Activated CD4-positive, alpha-beta memory T cell treated with anti-CD3 and anti-CD28 coated beads for 36 hours (primary cell): Measurements from ENCODE around the gene MAB21L3. TPM values are rescaled to one million over a fixed set of nuclear protein-coding genes. Genes with fewer than 3 reads are reported as not detected.

Experiments used
- CTCF ChIA-PET: fragments of 350-600 bp; sonication (Branson Sonifier 250); formaldehyde crosslinking; loops from one replicate; lab custom pipeline; 2021; ENCODE audit warnings: antibody characterized with exemption, inconsistent platforms; lab: Charles Lee
- POLR2A ChIA-PET: fragments of 350-600 bp; sonication (Branson Sonifier 250); formaldehyde crosslinking; loops from one replicate; lab custom pipeline; 2021; ENCODE audit warnings: antibody characterized with exemption; lab: Charles Lee
- DNase-seq: peaks from one replicate; pipeline ENCODE4 v3.0.0-alpha.2; 2020
- H3K27ac Mint-ChIP-seq: one replicate; pipeline ENCODE4 v1.8.0; 2021; ENCODE audit warnings: mixed read lengths
- H3K27me3 Mint-ChIP-seq: one replicate; pipeline ENCODE4 v1.8.0; 2021; ENCODE audit warnings: mixed read lengths
- H3K36me3 Mint-ChIP-seq: one replicate; pipeline ENCODE4 v1.8.0; 2021; ENCODE audit warnings: mixed read lengths
- H3K4me1 Mint-ChIP-seq: one replicate; pipeline ENCODE4 v1.8.0; 2021; ENCODE audit warnings: low read depth, mixed read lengths
- H3K4me3 Mint-ChIP-seq: one replicate; pipeline ENCODE4 v1.8.0; 2021; ENCODE audit warnings: mild to moderate bottlenecking, mixed read lengths
- H3K9me3 Mint-ChIP-seq: one replicate; pipeline ENCODE4 v1.8.0; 2021; ENCODE audit warnings: mixed read lengths
- intact Hi-C: fragments of 100-400 bp; cut with micrococcal nuclease; formaldehyde crosslinking; loops from one replicate; pipeline ENCODE4 v1.15.1; 2023
- total RNA-seq, 2 experiments: library from RNA; stranded (reverse); gene quantifications; one replicate each; pipeline ENCODE4 v1.2.3, GENCODE V29; 2021

MAB21L3 gene
- total RNA-seq: not detected

- ChIA-PET CTCF (interaction anchor here (0.6 kb wide), 1 partner anchor 50 kb away, joined by 3 read pairs; no protein-coding TSS in a partner anchor), POLR2A (interaction anchor here (0.6 kb wide), 1 partner anchor 48 kb away, joined by 4 read pairs; no protein-coding TSS in a partner anchor)
- no peaks in the 10 kb centered on the region for H3K9me3 Mint-ChIP-seq
- no peaks in the 10 kb centered on the region for H3K36me3 Mint-ChIP-seq
- H3K27ac Mint-ChIP-seq: no peak within 1 kb of the TSS
- H3K4me1 Mint-ChIP-seq: no peaks in the 10 kb centered on the region
- no peak for DNase-seq
- H3K27me3 Mint-ChIP-seq: peaks cover 9% of the 10 kb centered on the region
- no peak within 1 kb of the TSS for H3K4me3 Mint-ChIP-seq
- intact Hi-C loops: no loop called here
Measured at GRCh38 chr1:116110567-116111523, at the start of gene MAB21L3. Gene MAB21L3, plus strand, starts transcription at chr1:116111399. Its CDS starts 1,217 bp downstream, at chr1:116112616.

- Mint-ChIP-seq H3K4me1 (no peaks in the 10 kb centered on the region), H3K36me3 (no peaks in the 10 kb centered on the region), H3K27me3 (no peaks in the 10 kb centered on the region), H3K9me3 (peaks cover 19% of the 10 kb centered on the region), H3K4me3 (no peak overlapping the region), H3K27ac (no peak overlapping the region)
- CTCF ChIA-PET: no interaction called here
- POLR2A ChIA-PET: interaction anchor here (0.6 kb wide), 1 partner anchor 48 kb away, joined by 4 read pairs; no protein-coding TSS in a partner anchor
- no peak for DNase-seq
- intact Hi-C loops: no loop called here
Measured at GRCh38 chr1:116062201-116062600, 49.0 kb upstream of the MAB21L3 start.

DNA sequence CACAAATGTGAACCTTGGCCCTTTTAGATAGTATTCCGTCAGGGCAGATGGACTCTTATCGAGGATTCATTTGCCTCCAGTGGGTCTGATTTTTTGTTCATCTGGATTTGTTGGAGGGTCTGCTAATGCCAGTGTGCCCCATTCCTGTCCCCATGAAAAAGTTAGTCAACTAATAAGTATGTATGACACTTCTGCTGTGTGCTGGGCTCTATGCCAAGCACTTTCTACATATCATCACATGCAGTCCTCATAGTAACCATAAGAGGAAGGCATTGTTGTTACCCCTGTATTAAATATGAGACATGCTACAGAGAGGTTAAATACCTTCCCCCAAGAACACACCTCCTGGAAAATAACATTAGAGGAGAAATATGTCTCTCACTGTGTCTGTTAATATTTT lies 46.6 kb upstream of the MAB21L3 start:
- Mint-ChIP-seq H3K36me3 (no peaks in the 10 kb centered on the region), H3K27me3 (peaks cover 4% of the 10 kb centered on the region), H3K9me3 (peaks cover under 1% of the 10 kb centered on the region), H3K4me1 (no peaks in the 10 kb centered on the region), H3K27ac (no peak overlapping the region), H3K4me3 (no peak overlapping the region)
- ChIA-PET CTCF (no interaction called here), POLR2A (no interaction called here)
- intact Hi-C loops: no loop called here
- no peak for DNase-seq

- no peaks in the 10 kb centered on the region for H3K4me1 Mint-ChIP-seq
- no peaks in the 10 kb centered on the region for H3K36me3 Mint-ChIP-seq
- H3K4me3 Mint-ChIP-seq: no peak overlapping the region
- intact Hi-C loops: no loop called here
- peaks cover 4% of the 10 kb centered on the region for H3K27me3 Mint-ChIP-seq
- ChIA-PET CTCF (no interaction called here), POLR2A (no interaction called here)
- H3K9me3 Mint-ChIP-seq: no peaks in the 10 kb centered on the region
- no peak overlapping the region for H3K27ac Mint-ChIP-seq
- no peak for DNase-seq
Measured at GRCh38 chr1:116066868-116067565, 44.2 kb upstream of the MAB21L3 start.

DNA sequence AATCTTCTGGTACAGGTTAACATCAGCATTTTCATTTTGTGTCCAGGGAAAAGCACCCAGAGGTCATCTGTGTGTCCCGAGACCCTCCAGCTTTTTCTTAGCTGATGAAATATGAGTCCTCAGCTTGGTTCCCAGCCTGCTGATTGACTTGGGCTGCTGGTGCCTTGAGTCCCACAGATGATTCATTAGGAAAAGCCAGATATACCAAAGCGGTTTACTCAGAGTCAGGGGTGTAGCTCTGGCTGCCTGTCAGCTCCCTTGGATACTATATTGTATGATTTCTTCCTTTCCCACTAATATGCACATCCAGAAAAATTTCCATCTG lies 43.7 kb upstream of the MAB21L3 start:
- no peaks in the 10 kb centered on the region for H3K4me1 Mint-ChIP-seq
- no peak overlapping the region for H3K27ac Mint-ChIP-seq
- DNase-seq: no peak
- no peak overlapping the region for H3K4me3 Mint-ChIP-seq
- H3K27me3 Mint-ChIP-seq: peaks cover 4% of the 10 kb centered on the region
- ChIA-PET CTCF (no interaction called here), POLR2A (no interaction called here)
- no peaks in the 10 kb centered on the region for H3K9me3 Mint-ChIP-seq
- no peaks in the 10 kb centered on the region for H3K36me3 Mint-ChIP-seq
- intact Hi-C loops: no loop called here

DNA sequence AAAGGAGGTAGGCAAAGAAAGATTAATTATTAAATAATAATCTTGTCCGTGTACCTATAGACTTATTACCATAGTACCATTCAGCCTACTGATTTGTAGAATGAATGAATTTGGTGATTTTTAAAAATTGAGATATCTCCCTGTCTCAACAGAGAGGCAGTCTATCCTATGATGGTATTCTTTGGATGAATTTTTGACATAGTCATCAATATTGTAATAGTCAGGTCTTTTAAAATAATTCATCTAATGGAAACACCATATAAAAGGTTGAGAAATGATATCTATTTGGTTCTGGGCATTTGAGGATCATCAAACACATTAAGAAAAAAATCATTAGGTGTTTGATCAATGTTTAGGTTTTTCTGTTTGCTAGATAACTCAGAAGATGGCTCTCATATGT lies 35.6 kb upstream of the MAB21L3 start:
- Mint-ChIP-seq H3K9me3 (no peaks in the 10 kb centered on the region), H3K4me1 (no peaks in the 10 kb centered on the region), H3K27me3 (no peaks in the 10 kb centered on the region), H3K4me3 (no peak overlapping the region), H3K36me3 (no peaks in the 10 kb centered on the region), H3K27ac (no peak overlapping the region)
- no peak for DNase-seq
- CTCF ChIA-PET: no interaction called here
- intact Hi-C loops: no loop called here
- POLR2A ChIA-PET: no interaction called here

GRCh38 chr1:116075990-116076389 lies 35.2 kb upstream of the MAB21L3 start:
- H3K9me3 Mint-ChIP-seq: no peaks in the 10 kb centered on the region
- H3K27me3 Mint-ChIP-seq: no peaks in the 10 kb centered on the region
- DNase-seq: no peak
- no peak overlapping the region for H3K4me3 Mint-ChIP-seq
- POLR2A ChIA-PET: no interaction called here
- H3K4me1 Mint-ChIP-seq: no peaks in the 10 kb centered on the region
- H3K27ac Mint-ChIP-seq: no peak overlapping the region
- no peaks in the 10 kb centered on the region for H3K36me3 Mint-ChIP-seq
- CTCF ChIA-PET: no interaction called here
- intact Hi-C loops: no loop called here

DNA sequence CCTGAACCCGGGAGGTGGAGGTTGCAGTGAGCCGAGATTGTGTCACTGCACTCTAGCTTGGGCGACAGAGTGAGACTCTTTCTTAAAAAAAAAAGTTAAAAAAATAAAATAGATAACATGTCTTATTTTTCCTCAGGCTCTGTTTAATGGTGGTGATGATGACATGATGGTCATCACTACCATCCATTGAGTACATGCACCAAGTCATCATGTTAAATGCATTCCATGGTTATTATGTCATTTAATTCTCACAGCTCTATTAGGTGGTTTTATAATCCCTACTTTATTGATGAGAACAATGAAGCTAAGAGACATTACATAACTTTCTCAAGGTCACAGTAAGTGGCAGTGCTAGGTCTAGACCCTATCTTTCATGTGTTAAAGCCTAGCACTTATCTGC lies 34.4 kb upstream of the MAB21L3 start:
- H3K4me1 Mint-ChIP-seq: no peaks in the 10 kb centered on the region
- no peak overlapping the region for H3K27ac Mint-ChIP-seq
- intact Hi-C loops: no loop called here
- no peaks in the 10 kb centered on the region for H3K36me3 Mint-ChIP-seq
- no peaks in the 10 kb centered on the region for H3K27me3 Mint-ChIP-seq
- CTCF ChIA-PET: no interaction called here
- no peaks in the 10 kb centered on the region for H3K9me3 Mint-ChIP-seq
- no peak for DNase-seq
- H3K4me3 Mint-ChIP-seq: no peak overlapping the region
- POLR2A ChIA-PET: no interaction called here

- H3K9me3 Mint-ChIP-seq: no peaks in the 10 kb centered on the region
- H3K36me3 Mint-ChIP-seq: no peaks in the 10 kb centered on the region
- intact Hi-C loops: no loop called here
- H3K4me3 Mint-ChIP-seq: no peak overlapping the region
- H3K27ac Mint-ChIP-seq: no peak overlapping the region
- POLR2A ChIA-PET: no interaction called here
- H3K27me3 Mint-ChIP-seq: peaks cover 1% of the 10 kb centered on the region
- CTCF ChIA-PET: no interaction called here
- DNase-seq: no peak
- H3K4me1 Mint-ChIP-seq: no peaks in the 10 kb centered on the region
Measured at GRCh38 chr1:116078699-116079223, 32.4 kb upstream of the MAB21L3 start.

GRCh38 chr1:116087628-116088027 lies 23.6 kb upstream of the MAB21L3 start:
- Mint-ChIP-seq H3K4me3 (no peak overlapping the region), H3K9me3 (peaks cover 26% of the 10 kb centered on the region), H3K27ac (no peak overlapping the region), H3K27me3 (peaks cover 22% of the 10 kb centered on the region), H3K36me3 (peaks cover 10% of the 10 kb centered on the region), H3K4me1 (no peaks in the 10 kb centered on the region)
- DNase-seq: no peak
- ChIA-PET POLR2A (no interaction called here), CTCF (no interaction called here)
- intact Hi-C loops: no loop called here

- H3K9me3 Mint-ChIP-seq: peaks cover 26% of the 10 kb centered on the region
- peaks cover 22% of the 10 kb centered on the region for H3K27me3 Mint-ChIP-seq
- H3K27ac Mint-ChIP-seq: no peak overlapping the region
- DNase-seq: no peak
- ChIA-PET CTCF (no interaction called here), POLR2A (no interaction called here)
- H3K4me1 Mint-ChIP-seq: no peaks in the 10 kb centered on the region
- intact Hi-C loops: no loop called here
- H3K4me3 Mint-ChIP-seq: no peak overlapping the region
- H3K36me3 Mint-ChIP-seq: peaks cover 10% of the 10 kb centered on the region
Measured at GRCh38 chr1:116089870-116090269, 21.3 kb upstream of the MAB21L3 start.

DNA sequence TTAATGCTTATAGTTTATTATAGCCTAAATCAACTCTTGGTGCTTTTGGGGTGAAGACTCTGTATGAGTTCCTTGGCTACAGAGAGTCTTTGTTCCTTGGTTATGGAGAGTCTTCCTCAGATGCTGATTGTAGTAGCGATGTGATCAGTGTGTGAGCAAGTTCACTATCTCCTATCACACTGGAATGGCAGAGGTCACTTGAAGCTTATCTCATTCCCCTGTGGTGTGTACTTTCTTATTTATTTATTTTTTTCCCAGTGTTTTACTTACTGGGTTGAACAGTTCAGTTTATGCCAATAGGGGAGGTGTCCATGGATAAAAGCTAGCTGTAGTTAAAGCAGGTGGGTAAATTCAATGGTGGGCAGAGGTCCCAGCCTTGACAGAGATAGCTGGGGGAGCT lies 20.1 kb upstream of the MAB21L3 start:
- H3K27ac Mint-ChIP-seq: no peak overlapping the region
- intact Hi-C loops: no loop called here
- peaks cover 21% of the 10 kb centered on the region for H3K27me3 Mint-ChIP-seq

More for the DNA sequence above, 20.1 kb upstream of the MAB21L3 start:
- no peak for DNase-seq
- Mint-ChIP-seq H3K9me3 (peaks cover 31% of the 10 kb centered on the region), H3K36me3 (peaks cover 10% of the 10 kb centered on the region), H3K4me1 (no peaks in the 10 kb centered on the region), H3K4me3 (no peak overlapping the region)
- POLR2A ChIA-PET: no interaction called here
- CTCF ChIA-PET: no interaction called here
